ENCODE results near the gene SMIM14. TPM values are rescaled to one million over a fixed set of nuclear protein-coding genes. Genes with fewer than 3 reads are reported as not detected.

SMIM14 gene
- total RNA-seq, 1 donor from 2014 or later, result 91.0 TPM

GRCh38 chr4:39649639-39650265 lies 11.1 kb upstream of the SMIM14 start:
- H3K4me3 ChIP-seq, result no peak overlapping the region
- TF ChIP-seq EZH2phosphoT487 (IDR thresholded peaks at IDR 0.05), result no peak
- TF ChIP-seq EZH2 (IDR thresholded peaks at IDR 0.05), result no peak
- no peak for TF ChIP-seq CTCF (IDR thresholded peaks at IDR 0.05)
- no peaks in the 10 kb centered on the region for H3K79me2 ChIP-seq (ENCODE audit: low read depth)
- Mint-ChIP-seq H3K4me1 (no peaks in the 10 kb centered on the region), H3K27ac (no peak overlapping the region), H3K9me3 (no peaks in the 10 kb centered on the region), H3K4me3 (no peak overlapping the region), H3K36me3 (peaks cover 2% of the 10 kb centered on the region), H3K27me3 (ENCODE audit: insufficient read depth, low read depth) (no peaks in the 10 kb centered on the region)
- H3K27me3 ChIP-seq, result no peaks in the 10 kb centered on the region
- no peak overlapping the region for H3K9ac ChIP-seq
- no peaks in the 10 kb centered on the region for H3K4me1 ChIP-seq
- H4K20me1 ChIP-seq (ENCODE audit: low read depth), result no peaks in the 10 kb centered on the region
- H3K27ac ChIP-seq, result no peak overlapping the region
- H3K36me3 ChIP-seq, result no peaks in the 10 kb centered on the region
- H2AFZ ChIP-seq (replicated peaks), result no peak overlapping the region
- no peaks in the 10 kb centered on the region for H3F3A ChIP-seq (ENCODE audit: low read depth)
- DNase-seq (ENCODE audit: low spot score), result no peak
- H3K9me3 ChIP-seq (ENCODE audit: low read depth), result no peaks in the 10 kb centered on the region
- H3K4me2 ChIP-seq, result no peak overlapping the region

- Histone ChIP-seq H3K9me3 (ENCODE audit: low read depth) (no peaks in the 10 kb centered on the region), H3K4me1 (no peaks in the 10 kb centered on the region), H3K27ac (no peak overlapping the region), H4K20me1 (ENCODE audit: low read depth) (no peaks in the 10 kb centered on the region), H3K9ac (no peak overlapping the region), H3F3A (ENCODE audit: low read depth) (no peaks in the 10 kb centered on the region), H3K4me2 (no peak overlapping the region), H3K27me3 (no peaks in the 10 kb centered on the region), H2AFZ (replicated peaks) (no peak overlapping the region), H3K79me2 (ENCODE audit: low read depth) (no peaks in the 10 kb centered on the region), H3K36me3 (no peaks in the 10 kb centered on the region), H3K4me3 (no peak overlapping the region)
- no peak for TF ChIP-seq EZH2 (IDR thresholded peaks at IDR 0.05)
- TF ChIP-seq EZH2phosphoT487 (IDR thresholded peaks at IDR 0.05), result no peak
- TF ChIP-seq CTCF (IDR thresholded peaks at IDR 0.05), result no peak
- Mint-ChIP-seq H3K4me3 (no peak overlapping the region), H3K27ac (no peak overlapping the region), H3K36me3 (peaks cover 2% of the 10 kb centered on the region), H3K9me3 (no peaks in the 10 kb centered on the region), H3K4me1 (no peaks in the 10 kb centered on the region), H3K27me3 (ENCODE audit: insufficient read depth, low read depth) (no peaks in the 10 kb centered on the region)
- DNase-seq (ENCODE audit: low spot score), result no peak
Observed at GRCh38 chr4:39648827-39649558, 10.3 kb upstream of the SMIM14 start.

- no peak for DNase-seq (ENCODE audit: low spot score)
- no peak for TF ChIP-seq CTCF (IDR thresholded peaks at IDR 0.05)
- TF ChIP-seq EZH2 (IDR thresholded peaks at IDR 0.05), result no peak
- TF ChIP-seq EZH2phosphoT487 (IDR thresholded peaks at IDR 0.05), result no peak
- Histone ChIP-seq H3K79me2 (ENCODE audit: low read depth) (no peaks in the 10 kb centered on the region), H3K9ac (no peak overlapping the region), H3K4me1 (no peaks in the 10 kb centered on the region), H3K4me3 (no peak overlapping the region), H4K20me1 (ENCODE audit: low read depth) (no peaks in the 10 kb centered on the region), H3K27ac (no peak overlapping the region), H2AFZ (replicated peaks) (no peak overlapping the region), H3F3A (ENCODE audit: low read depth) (no peaks in the 10 kb centered on the region), H3K27me3 (no peaks in the 10 kb centered on the region), H3K36me3 (no peaks in the 10 kb centered on the region), H3K4me2 (no peak overlapping the region), H3K9me3 (ENCODE audit: low read depth) (no peaks in the 10 kb centered on the region)
- Mint-ChIP-seq H3K4me1 (no peaks in the 10 kb centered on the region), H3K9me3 (no peaks in the 10 kb centered on the region), H3K4me3 (no peak overlapping the region), H3K36me3 (peaks cover 2% of the 10 kb centered on the region), H3K27me3 (ENCODE audit: insufficient read depth, low read depth) (no peaks in the 10 kb centered on the region), H3K27ac (no peak overlapping the region)
Observed at GRCh38 chr4:39648213-39648612, 9.5 kb upstream of the SMIM14 start.

All from neural progenitor cell (in vitro differentiated cells).